ENCODE measurements around the gene COX19. TPM values are rescaled to one million over a fixed set of nuclear protein-coding genes. Genes with fewer than 3 reads are reported as not detected.

Gene COX19
- total RNA-seq, 1 donor from 2014 or later = 13.1 TPM

DNA sequence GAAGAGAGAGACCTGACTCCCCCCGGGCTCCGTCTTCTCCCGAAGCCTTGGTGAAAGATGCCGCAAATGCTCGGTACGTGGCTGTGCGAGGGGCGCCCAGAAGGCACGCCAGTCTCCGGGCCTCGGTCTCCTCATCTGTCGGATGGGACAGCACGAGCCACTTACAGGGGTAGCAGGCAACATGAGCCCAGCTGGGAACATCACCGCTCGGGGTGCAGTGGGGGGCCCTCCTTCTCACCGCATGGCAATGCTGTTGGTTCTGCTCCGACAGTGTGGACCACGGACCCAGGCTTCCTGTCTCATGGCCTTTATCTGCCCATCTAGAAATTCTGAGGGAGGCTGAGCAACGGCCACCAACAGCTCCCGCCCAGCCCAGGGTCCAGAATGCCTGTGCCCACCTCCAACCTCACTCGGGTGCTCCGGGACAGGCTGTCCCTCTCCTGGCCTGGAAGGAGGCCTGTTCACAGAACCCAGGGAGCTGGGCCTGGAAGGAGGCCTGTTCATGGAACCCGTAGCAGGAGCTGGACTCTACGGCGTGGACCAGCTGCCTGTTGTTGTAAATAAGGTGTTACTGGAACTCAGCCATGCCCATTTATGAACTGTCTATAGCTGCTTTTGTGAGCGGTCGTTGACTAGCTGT lies 36.7 kb downstream of the COX19 start:
- Mint-ChIP-seq H3K9me3 (peaks cover 6% of the 10 kb centered on the region), H3K4me1 (no peaks in the 10 kb centered on the region), H3K36me3 (ENCODE audit: low read depth) (no peaks in the 10 kb centered on the region), H3K27ac (ENCODE audit: unreplicated experiment) (no peak overlapping the region), H3K4me3 (no peak overlapping the region), H3K27me3 (ENCODE audit: low read depth) (peaks cover 29% of the 10 kb centered on the region)
- TF ChIP-seq, protein P1, sequence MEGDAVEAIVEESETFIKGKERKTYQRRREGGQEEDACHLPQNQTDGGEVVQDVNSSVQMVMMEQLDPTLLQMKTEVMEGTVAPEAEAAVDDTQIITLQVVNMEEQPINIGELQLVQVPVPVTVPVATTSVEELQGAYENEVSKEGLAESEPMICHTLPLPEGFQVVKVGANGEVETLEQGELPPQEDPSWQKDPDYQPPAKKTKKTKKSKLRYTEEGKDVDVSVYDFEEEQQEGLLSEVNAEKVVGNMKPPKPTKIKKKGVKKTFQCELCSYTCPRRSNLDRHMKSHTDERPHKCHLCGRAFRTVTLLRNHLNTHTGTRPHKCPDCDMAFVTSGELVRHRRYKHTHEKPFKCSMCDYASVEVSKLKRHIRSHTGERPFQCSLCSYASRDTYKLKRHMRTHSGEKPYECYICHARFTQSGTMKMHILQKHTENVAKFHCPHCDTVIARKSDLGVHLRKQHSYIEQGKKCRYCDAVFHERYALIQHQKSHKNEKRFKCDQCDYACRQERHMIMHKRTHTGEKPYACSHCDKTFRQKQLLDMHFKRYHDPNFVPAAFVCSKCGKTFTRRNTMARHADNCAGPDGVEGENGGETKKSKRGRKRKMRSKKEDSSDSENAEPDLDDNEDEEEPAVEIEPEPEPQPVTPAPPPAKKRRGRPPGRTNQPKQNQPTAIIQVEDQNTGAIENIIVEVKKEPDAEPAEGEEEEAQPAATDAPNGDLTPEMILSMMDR (conservative IDR thresholded peaks at IDR 0.05) = no peak
- DNase-seq (ENCODE audit: low read depth, low spot score) = no peak

DNA sequence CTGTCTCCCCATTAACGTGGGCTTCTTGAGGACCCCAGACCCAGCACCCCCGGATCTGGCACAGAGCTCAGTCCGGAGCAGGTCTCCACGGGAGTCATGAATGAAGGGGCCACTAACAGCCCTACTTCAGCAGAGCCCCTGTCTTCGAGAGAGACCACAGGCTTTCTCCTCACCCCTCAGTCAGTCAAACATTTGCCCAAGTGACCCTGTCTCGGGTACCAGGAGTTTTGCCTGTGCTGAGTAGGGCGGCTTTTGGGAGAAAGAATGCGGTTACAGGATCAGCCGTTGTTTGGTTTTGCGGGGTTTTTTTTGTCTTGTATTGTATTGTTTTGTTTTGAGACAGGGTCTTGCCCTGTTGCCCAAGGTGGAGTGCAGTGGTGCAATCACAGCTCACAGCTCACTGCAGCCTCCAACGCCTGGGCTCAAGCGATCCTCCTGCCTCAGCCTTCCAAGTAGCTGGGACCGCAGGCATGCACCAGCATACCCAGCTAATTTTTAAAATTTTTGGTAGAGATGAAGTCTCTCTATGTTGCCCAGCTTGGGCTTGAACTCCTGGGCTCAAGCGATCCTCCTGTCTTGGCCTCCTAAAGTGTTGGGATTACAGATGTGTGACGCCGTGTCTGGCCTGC lies 37.4 kb downstream of the COX19 start:
- Mint-ChIP-seq H3K4me1 (no peaks in the 10 kb centered on the region), H3K4me3 (no peak overlapping the region), H3K27ac (ENCODE audit: unreplicated experiment) (no peak overlapping the region), H3K9me3 (peaks cover 6% of the 10 kb centered on the region), H3K27me3 (ENCODE audit: low read depth) (peaks cover 29% of the 10 kb centered on the region), H3K36me3 (ENCODE audit: low read depth) (no peaks in the 10 kb centered on the region)
- TF ChIP-seq, protein P1 (conservative IDR thresholded peaks at IDR 0.05) = no peak
- no peak for DNase-seq (ENCODE audit: low read depth, low spot score)

DNA sequence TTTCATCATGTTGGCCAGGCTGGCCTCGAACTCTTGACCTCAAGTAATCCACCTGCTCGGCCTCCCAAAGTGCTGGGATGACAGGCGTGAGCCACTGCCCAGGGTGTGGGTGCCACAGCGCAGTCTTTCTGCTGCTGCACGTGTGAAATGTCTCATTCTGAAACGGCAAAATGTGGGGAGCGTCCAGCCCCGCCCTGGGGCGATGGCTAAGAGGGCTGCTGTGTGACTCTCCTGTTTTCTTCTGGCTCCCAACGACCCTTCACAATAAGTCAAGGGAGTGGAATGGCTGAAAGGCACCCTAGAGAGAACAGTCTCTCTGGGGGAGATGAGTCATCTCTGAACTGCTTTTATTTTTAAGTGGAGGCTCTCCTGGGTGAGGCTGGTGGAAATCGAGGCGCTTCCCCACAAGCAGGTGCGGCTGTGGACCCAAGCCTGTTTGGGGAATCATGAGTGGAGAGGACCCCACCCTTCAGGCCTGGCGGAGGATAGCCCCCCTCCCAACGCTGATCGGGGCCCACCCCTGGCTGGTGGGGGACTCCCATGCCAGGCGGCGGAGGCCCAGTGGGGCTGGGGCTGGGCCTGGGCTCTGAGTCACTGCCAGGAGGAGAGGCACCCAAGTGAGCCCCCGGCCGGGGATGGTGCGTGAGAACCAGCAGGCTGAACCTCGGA lies 38.8 kb downstream of the COX19 start:
- TF ChIP-seq, protein P1 (conservative IDR thresholded peaks at IDR 0.05) = no peak
- Mint-ChIP-seq H3K4me1 (no peaks in the 10 kb centered on the region), H3K36me3 (ENCODE audit: low read depth) (no peaks in the 10 kb centered on the region), H3K9me3 (peaks cover 6% of the 10 kb centered on the region), H3K4me3 (no peak overlapping the region), H3K27me3 (ENCODE audit: low read depth) (peaks cover 22% of the 10 kb centered on the region), H3K27ac (ENCODE audit: unreplicated experiment) (no peak overlapping the region)
- DNase-seq (ENCODE audit: low read depth, low spot score) = no peak

DNA sequence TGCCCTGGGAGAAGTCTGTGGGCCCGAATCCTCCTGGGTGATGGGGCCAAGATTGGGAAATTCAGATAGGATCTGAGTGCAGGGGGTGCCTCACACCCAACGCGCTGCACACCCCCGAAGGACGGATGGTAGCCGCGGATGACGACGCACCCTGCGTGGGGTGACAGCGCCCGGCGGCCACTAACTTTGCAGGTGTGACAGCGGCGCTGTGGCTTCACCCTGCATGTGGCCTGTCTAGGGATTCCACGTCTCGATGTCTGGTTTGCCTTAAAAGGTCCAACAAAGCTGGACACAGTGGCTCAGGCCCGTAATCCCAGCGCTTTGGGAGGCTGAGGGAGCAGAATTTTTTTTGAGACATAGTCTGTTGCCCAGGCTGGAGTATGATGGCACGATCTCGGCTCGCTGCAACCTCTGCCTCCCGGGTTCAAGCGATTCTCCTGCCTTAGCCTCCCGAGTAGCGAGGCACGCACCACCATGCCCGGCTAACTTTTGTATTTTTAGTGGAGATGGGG lies 39.4 kb downstream of the COX19 start:
- Mint-ChIP-seq H3K4me1 (no peaks in the 10 kb centered on the region), H3K27me3 (ENCODE audit: low read depth) (peaks cover 16% of the 10 kb centered on the region), H3K27ac (ENCODE audit: unreplicated experiment) (no peak overlapping the region), H3K9me3 (peaks cover 6% of the 10 kb centered on the region), H3K4me3 (no peak overlapping the region), H3K36me3 (ENCODE audit: low read depth) (no peaks in the 10 kb centered on the region)
- no peak for DNase-seq (ENCODE audit: low read depth, low spot score)
- TF ChIP-seq, protein P1 (conservative IDR thresholded peaks at IDR 0.05) = no peak

DNA sequence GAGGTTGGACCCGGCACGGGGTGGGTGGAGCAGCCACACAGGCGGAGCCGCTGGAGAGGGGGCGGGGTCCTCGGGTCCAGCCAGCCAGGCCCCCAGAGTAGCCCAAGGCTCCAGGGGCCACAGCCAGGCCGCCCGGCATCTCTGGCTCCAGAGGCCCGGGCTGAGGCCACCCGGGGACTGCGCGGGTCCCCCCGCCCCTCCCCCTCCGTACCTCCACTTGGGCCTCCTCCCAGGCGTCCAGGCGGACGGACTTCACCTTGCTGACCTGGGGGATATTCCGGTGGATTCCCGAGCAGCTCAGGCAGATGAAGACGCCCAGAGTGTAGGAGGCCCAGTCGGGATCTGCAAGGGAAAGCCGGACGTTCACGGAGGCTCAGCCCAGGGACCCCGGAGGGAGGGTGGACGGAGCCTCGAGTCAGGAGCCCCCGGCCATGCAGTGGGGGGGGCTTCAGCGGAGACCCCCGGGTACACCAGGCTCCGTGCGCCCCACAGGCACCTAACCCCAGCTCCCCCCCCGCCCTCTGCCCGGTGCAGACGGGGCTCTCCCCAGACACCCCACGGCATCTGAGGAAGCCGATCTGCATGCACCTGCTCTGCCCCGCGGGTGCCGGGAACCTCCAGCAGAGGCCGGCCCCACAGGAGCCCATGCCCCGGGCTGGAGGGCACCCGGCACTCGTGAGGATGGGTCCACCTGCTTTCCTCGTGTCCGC lies 40.0 kb downstream of the COX19 start:
- Mint-ChIP-seq H3K9me3 (peaks cover 5% of the 10 kb centered on the region), H3K4me3 (no peak overlapping the region), H3K27ac (ENCODE audit: unreplicated experiment) (no peak overlapping the region), H3K36me3 (ENCODE audit: low read depth) (no peaks in the 10 kb centered on the region), H3K27me3 (ENCODE audit: low read depth) (peaks cover 10% of the 10 kb centered on the region), H3K4me1 (no peaks in the 10 kb centered on the region)
- TF ChIP-seq, protein P1 (conservative IDR thresholded peaks at IDR 0.05) = no peak
- no peak for DNase-seq (ENCODE audit: low read depth, low spot score)
